NB4 (cell line): ENCODE data around the gene JADE3.
A peak's percentile ranks its signal among the peaks of the same experiment; 100 is the strongest.

Experiments
- DNase-seq: peaks from one replicate; pipeline ENCODE4 v3.0.0; 2010; ENCODE audit warnings: low read depth
- H3K4me3 ChIP-seq: one replicate; pipeline ENCODE4 v1.5.1; 2011; ENCODE audit warnings: mild to moderate bottlenecking, low read depth, low read length, moderate library complexity
- CTCF ChIP-seq: IDR thresholded peaks from one replicate; pipeline ENCODE4 v1.5.1; 2012; ENCODE audit warnings: low read depth, low read length
- MAX ChIP-seq: IDR thresholded peaks from 2 replicates; pipeline ENCODE4 v1.6.1; 2011; ENCODE audit warnings: low read depth, low read length
- MYC ChIP-seq: IDR thresholded peaks from 2 replicates; pipeline ENCODE4 v1.6.1; 2011; ENCODE audit warnings: low read depth, low read length
- POLR2A ChIP-seq: IDR thresholded peaks from 2 replicates; pipeline ENCODE4 v1.6.1; 2011; ENCODE audit warnings: mild to moderate bottlenecking; ENCODE audit not compliant: insufficient read length; ENCODE audit errors: extremely low read depth

JADE3 gene

DNA sequence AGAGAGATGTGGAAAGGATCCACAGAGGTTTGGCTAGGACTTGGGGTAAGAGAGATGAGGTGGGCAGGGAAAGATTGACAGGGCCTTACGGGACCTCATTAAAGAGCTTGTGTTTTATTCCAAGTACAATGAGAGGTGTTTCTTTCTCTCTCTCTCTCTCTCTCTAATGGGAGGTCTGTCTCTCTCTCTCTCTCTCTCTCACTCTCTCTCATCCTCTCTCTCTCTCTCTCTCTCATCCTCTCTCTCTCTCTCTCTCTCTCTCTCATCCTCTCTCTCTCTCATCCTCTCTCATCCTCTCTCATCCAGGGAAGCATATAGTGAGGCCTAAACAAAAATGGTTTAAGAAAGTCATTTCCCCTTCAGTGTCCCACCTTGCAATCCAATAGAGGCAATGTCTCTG, 5.4 kb downstream of the JADE3 start:
- no peak for TF ChIP-seq POLR2A
- TF ChIP-seq CTCF, result no peak
- no peak for TF ChIP-seq MAX
- TF ChIP-seq MYC, result no peak
- DNase-seq, result no peak
- no peak overlapping the region for H3K4me3 ChIP-seq

DNA sequence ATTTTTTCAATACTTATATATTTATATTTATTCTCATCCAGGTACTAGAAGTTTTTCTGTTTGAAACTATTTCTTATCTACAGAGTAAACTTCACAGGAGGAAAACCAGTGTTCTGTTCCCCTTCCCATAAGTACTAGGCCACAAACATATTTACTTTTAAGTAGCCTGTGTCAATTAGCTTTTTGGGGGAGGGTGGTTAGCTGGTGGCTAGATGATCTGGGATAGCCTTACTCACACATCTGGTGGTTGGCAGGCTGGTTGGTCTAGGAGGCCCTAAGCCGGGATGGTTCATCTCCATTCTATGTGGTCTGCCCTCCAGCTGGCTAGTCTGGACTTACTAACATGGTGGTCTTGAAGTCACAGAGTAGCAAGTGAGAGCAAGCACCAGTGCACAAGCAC, 6.2 kb downstream of the JADE3 start:
- no peak overlapping the region for H3K4me3 ChIP-seq
- DNase-seq, result peak; percentile 8
- TF ChIP-seq MYC, result no peak

- no peak for TF ChIP-seq CTCF
- no peak for TF ChIP-seq MAX
- TF ChIP-seq MYC, result no peak
- no peak for TF ChIP-seq POLR2A
- DNase-seq, result no peak
- no peak overlapping the region for H3K4me3 ChIP-seq
Measured at GRCh38 chrX:46920235-46920634, 8.0 kb downstream of the JADE3 start.

DNA sequence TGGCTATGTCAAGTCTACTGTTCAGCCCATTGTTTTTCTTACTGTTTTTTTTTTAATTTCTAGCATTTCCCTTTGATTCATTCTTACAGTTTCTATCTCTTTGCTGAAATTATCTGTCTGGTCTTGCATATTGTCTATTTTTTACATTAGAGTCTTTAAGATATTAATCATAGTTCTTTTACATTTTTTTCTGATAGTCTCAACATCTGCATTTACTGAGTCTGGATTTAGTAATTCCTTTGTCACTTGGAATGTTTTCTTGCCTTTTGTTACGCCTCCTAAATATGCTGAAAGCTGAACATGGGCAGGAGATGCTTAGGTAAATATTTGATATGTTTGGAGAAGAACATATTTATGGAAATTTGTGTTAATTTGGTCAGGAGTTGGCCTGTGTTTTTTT, 10.4 kb downstream of the JADE3 start:
- no peak for TF ChIP-seq CTCF
- no peak for TF ChIP-seq MAX
- no peak for TF ChIP-seq MYC
- TF ChIP-seq POLR2A, result no peak
- no peak overlapping the region for H3K4me3 ChIP-seq

GRCh38 chrX:46927718-46928117, 15.5 kb downstream of the JADE3 start:
- TF ChIP-seq POLR2A (no peak), CTCF (no peak), MYC (no peak), MAX (no peak)
- no peak overlapping the region for H3K4me3 ChIP-seq
- no peak for DNase-seq

More for the DNA sequence above, 10.4 kb downstream of the JADE3 start:
- DNase-seq, result no peak

DNA sequence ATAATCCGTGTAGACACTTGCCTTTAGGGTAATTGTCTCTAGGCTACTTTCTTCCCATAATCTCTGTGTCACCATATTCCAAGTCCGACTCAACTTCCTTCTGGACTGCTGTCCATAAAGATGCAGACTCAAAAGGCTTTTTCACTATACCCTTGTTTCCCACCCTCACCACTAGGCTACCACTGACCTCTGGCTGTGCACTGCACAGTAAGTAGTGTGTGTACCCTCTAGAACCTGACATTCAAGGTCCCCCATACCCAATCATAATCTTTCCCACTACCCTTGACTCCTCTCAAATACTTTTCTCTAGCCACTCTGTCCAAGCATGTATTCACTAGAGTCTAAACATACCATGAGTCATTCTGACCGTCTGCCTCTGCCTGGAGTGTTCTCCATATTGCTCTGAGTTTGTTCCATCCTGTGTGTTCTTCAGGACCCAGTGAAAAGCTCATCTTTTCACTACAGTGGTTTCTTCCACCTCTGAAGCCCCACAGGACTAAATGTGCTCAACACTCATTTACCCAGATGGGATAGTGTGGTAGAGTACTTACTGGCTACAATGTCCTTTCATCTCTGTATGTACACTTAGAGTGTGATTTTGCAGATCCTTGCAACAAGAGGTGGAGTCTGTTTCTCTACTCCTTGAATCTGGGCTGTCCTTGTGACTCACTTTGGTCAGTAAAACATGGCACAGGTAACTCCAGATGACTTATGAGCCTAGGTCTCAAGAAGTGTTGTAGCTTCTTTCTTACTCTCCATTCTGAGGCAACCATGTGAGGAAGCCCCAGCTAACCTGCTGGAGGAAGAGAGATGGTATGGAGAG, 17.4 kb downstream of the JADE3 start:
- no peak for DNase-seq
- TF ChIP-seq POLR2A, result no peak
- no peak for TF ChIP-seq MAX
- no peak for TF ChIP-seq MYC
- no peak for TF ChIP-seq CTCF
- H3K4me3 ChIP-seq, result no peak overlapping the region
